ENCODE results near the gene FICD. TPM values are rescaled to one million over a fixed set of nuclear protein-coding genes. Genes with fewer than 3 reads are reported as not detected.

The FICD gene
- polyA plus RNA-seq, 4 donors = 0.81 to 2.2 (median 1.5) TPM

DNA sequence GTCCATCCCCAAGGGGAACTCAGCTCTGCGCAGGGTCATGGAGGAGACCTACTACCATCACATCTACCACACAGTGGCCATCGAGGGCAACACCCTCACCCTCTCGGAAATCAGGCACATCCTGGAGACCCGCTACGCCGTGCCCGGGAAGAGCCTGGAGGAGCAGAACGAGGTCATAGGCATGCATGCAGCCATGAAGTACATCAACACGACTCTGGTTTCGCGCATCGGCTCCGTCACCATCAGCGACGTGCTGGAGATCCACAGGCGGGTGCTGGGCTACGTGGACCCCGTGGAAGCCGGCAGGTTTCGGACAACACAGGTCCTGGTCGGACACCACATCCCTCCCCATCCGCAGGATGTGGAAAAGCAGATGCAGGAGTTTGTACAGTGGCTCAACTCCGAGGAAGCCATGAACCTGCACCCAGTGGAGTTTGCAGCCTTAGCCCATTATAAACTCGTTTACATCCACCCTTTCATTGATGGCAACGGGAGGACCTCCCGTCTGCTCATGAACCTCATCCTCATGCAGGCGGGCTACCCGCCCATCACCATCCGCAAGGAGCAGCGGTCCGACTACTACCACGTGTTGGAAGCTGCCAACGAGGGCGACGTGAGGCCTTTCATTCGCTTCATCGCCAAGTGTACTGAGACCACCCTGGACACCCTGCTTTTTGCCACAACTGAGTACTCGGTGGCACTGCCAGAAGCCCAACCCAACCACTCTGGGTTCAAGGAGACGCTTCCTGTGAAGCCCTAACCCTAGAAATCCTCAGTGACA lies 3.8 kb downstream of the FICD start:
- DNase-seq = no peak
- Histone ChIP-seq H3K27ac (ENCODE audit: low read depth in 1 of 3, low read length in 2 of 3) (no peak overlapping the region), H3K9me3 (ENCODE audit: control insufficient read depth in 2 of 2, insufficient read depth in 1 of 2, low read depth in 1 of 2, low read length in 1 of 2) (no peaks in the 10 kb centered on the region), H3K4me1 (ENCODE audit: control insufficient read depth in 3 of 3, insufficient read depth in 2 of 3, low read depth in 1 of 3, low read length in 2 of 3) (peaks cover 0 to 5% (median 2%) of the 10 kb centered on the region in 3 donors), H3K4me3 (ENCODE audit: low read depth in 1 of 3, low read length in 3 of 3) (no peak overlapping the region), H3K27me3 (ENCODE audit: control insufficient read depth in 3 of 3, insufficient read depth in 3 of 3, low read length in 3 of 3) (no peaks in the 10 kb centered on the region), H3K36me3 (ENCODE audit: control insufficient read depth in 3 of 3, insufficient read depth in 2 of 3, low read depth in 1 of 3, low read length in 3 of 3) (peaks cover 7 to 48% (median 21%) of the 10 kb centered on the region in 3 donors)
- no peak for FAIRE-seq
- WGBS, 3 donors = 93 to 96% (median 95%) methylated on average over 39 of the region's 39 CpGs

DNA sequence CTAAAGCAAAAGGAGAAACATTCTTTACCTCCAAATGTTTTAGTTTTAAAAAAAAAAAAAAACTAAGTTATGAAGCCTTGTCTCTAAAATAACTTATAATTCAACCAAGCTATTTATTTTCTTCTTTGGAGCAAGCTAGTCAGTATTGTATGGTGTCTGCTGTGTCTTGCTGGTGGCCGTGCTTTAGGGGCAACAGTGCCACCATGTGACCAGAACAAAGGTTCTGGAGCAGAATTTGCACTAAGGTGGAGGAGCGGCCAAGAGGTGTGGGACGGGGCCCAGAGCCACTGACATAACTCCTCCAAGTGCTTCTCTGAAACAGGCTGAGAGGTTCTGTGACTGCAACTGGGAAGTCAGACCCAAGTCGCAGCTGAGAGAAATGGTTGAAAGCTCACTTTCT lies 4.5 kb downstream of the FICD start:
- Histone ChIP-seq H3K4me1 (ENCODE audit: control insufficient read depth in 3 of 3, insufficient read depth in 2 of 3, low read depth in 1 of 3, low read length in 2 of 3) (peaks cover 0 to 5% (median 2%) of the 10 kb centered on the region in 3 donors), H3K9me3 (ENCODE audit: control insufficient read depth in 2 of 2, insufficient read depth in 1 of 2, low read depth in 1 of 2, low read length in 1 of 2) (no peaks in the 10 kb centered on the region), H3K27ac (ENCODE audit: low read depth in 1 of 3, low read length in 2 of 3) (no peak overlapping the region), H3K36me3 (ENCODE audit: control insufficient read depth in 3 of 3, insufficient read depth in 2 of 3, low read depth in 1 of 3, low read length in 3 of 3) (peaks cover 13 to 55% (median 25%) of the 10 kb centered on the region in 3 donors), H3K4me3 (ENCODE audit: low read depth in 1 of 3, low read length in 3 of 3) (no peak overlapping the region), H3K27me3 (ENCODE audit: control insufficient read depth in 3 of 3, insufficient read depth in 3 of 3, low read length in 3 of 3) (no peaks in the 10 kb centered on the region)
- DNase-seq (no peak), FAIRE-seq (no peak)
- WGBS, 3 donors = 71 to 79% (median 72%) methylated on average over 4 of the region's 4 CpGs

DNA sequence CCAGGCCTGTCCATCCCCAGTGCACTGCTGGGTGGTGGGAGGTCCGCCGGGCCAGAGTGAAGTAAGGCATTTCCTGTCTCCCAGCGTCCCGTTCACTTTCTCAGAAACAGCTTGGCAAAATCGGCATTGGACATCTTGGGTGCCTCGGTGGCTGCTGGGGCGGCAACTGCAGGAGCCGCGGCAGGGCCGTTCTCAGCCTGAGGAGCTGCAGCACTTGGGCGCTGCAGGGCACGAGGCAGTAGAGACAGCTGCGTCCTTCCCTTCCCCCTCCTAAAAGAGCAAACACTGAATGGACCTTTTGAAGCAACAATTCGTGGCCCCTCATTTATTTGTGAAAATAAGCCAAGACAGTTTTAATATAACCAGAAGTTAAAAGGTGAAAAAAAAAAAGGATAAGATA lies 8.3 kb downstream of the FICD start:
- Histone ChIP-seq H3K27me3 (ENCODE audit: control insufficient read depth in 3 of 3, insufficient read depth in 3 of 3, low read length in 3 of 3) (no peaks in the 10 kb centered on the region), H3K4me1 (ENCODE audit: control insufficient read depth in 3 of 3, insufficient read depth in 2 of 3, low read depth in 1 of 3, low read length in 2 of 3) (no peaks in the 10 kb centered on the region), H3K36me3 (ENCODE audit: control insufficient read depth in 3 of 3, insufficient read depth in 2 of 3, low read depth in 1 of 3, low read length in 3 of 3) (peaks cover 32 to 72% (median 33%) of the 10 kb centered on the region in 3 donors), H3K27ac (ENCODE audit: low read depth in 1 of 3, low read length in 2 of 3) (no peak overlapping the region), H3K4me3 (ENCODE audit: low read depth in 1 of 3, low read length in 3 of 3) (no peak overlapping the region), H3K9me3 (ENCODE audit: control insufficient read depth in 2 of 2, insufficient read depth in 1 of 2, low read depth in 1 of 2, low read length in 1 of 2) (no peaks in the 10 kb centered on the region)
- WGBS, 3 donors = 87 to 92% (median 88%) methylated on average over 14 of the region's 14 CpGs
- DNase-seq (no peak), FAIRE-seq (no peak)

DNA sequence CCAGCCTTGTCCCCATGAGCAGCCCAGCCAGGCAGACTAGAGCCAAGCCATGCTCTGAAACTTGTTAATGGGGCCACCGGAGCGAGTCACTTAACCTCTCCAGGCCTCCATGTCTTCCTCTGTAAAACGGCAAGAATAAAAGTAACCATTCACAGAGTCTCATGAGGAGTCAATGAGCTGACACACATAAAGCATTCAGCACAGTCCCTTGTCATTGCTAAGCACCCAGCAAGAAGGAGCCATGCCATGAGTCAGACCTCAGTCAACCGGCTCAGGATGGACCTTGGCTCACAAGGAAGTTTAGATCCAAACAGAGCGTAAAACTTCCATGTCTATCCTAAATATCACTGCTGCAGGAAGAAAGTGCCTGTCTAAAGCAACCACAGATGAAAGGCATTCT lies 10.6 kb downstream of the FICD start:
- Histone ChIP-seq H3K4me1 (ENCODE audit: control insufficient read depth in 3 of 3, insufficient read depth in 2 of 3, low read depth in 1 of 3, low read length in 2 of 3) (no peaks in the 10 kb centered on the region), H3K4me3 (ENCODE audit: low read depth in 1 of 3, low read length in 3 of 3) (no peak overlapping the region), H3K9me3 (ENCODE audit: control insufficient read depth in 2 of 2, insufficient read depth in 1 of 2, low read depth in 1 of 2, low read length in 1 of 2) (no peaks in the 10 kb centered on the region), H3K27me3 (ENCODE audit: control insufficient read depth in 3 of 3, insufficient read depth in 3 of 3, low read length in 3 of 3) (no peaks in the 10 kb centered on the region), H3K27ac (ENCODE audit: low read depth in 1 of 3, low read length in 2 of 3) (no peak overlapping the region), H3K36me3 (ENCODE audit: control insufficient read depth in 3 of 3, insufficient read depth in 2 of 3, low read depth in 1 of 3, low read length in 3 of 3) (peaks cover 30 to 74% (median 45%) of the 10 kb centered on the region in 3 donors)
- FAIRE-seq (no peak), DNase-seq (no peak)
- WGBS, 3 donors = 81 to 86% (median 86%) methylated on average over 5 of the region's 5 CpGs

DNA sequence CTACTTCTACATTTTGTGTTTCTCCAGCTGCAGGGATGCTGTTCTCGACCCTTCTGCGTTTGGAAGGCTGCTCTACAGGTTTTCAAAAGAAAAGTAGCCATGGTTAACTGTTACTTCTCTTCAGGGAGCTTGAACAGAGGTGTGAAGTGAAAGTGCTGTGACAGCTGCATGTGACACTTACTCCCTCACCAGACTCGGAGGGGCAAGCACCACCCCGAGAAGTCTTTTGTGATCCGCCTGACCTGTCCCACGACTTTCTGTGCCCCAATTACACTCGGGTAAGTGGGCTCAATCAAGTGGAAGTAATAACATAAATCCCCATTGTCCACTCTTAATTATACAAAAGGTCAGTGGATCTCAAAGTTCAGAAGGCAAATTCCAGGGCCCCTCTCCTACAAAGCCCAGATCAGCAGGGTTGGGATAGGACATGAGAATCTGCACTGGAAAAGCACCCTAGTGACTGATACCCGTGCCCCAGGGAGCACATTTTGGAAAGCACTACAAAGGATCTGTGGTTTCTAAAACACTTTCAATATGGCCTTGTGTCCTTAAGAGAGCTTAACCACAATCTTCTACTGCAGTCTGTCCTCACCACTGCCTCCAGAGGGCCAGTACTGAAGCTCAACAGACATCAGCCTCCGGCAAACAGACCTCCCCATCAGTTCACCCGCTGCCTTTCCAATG lies 11.5 kb downstream of the FICD start:
- Histone ChIP-seq H3K27me3 (ENCODE audit: control insufficient read depth in 3 of 3, insufficient read depth in 3 of 3, low read length in 3 of 3) (no peaks in the 10 kb centered on the region), H3K4me3 (ENCODE audit: low read depth in 1 of 3, low read length in 3 of 3) (no peak overlapping the region), H3K27ac (ENCODE audit: low read depth in 1 of 3, low read length in 2 of 3) (no peak overlapping the region), H3K4me1 (ENCODE audit: control insufficient read depth in 3 of 3, insufficient read depth in 2 of 3, low read depth in 1 of 3, low read length in 2 of 3) (no peaks in the 10 kb centered on the region), H3K9me3 (ENCODE audit: control insufficient read depth in 2 of 2, insufficient read depth in 1 of 2, low read depth in 1 of 2, low read length in 1 of 2) (no peaks in the 10 kb centered on the region), H3K36me3 (ENCODE audit: control insufficient read depth in 3 of 3, insufficient read depth in 2 of 3, low read depth in 1 of 3, low read length in 3 of 3) (peaks cover 27 to 70% (median 48%) of the 10 kb centered on the region in 3 donors)
- DNase-seq = no peak
- no peak for FAIRE-seq
- WGBS, 3 donors = 81 to 86% (median 85%) methylated on average over 10 of the region's 10 CpGs

DNA sequence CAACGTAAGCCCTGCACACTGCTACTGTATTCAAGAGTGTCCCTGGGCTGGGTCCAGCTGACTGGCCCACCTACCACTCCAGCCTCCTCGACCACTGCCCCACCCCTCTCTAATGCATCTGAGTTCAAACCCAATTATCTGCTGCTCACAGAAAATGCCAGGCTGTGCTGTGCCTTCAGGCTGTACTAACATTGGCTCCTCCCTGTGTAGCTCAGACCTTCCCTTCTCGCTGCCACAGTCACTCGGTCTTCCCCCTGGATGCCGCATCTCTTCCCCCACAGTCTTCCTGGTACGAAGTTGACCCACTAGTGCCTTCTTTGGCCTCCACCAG lies 12.1 kb downstream of the FICD start:
- 89 to 93% (median 91%) methylated on average over 6 of the region's 6 CpGs for WGBS, 3 donors
- DNase-seq (no peak), FAIRE-seq (no peak)
- no peaks in the 10 kb centered on the region for H3K27me3 ChIP-seq (ENCODE audit: control insufficient read depth in 3 of 3, insufficient read depth in 3 of 3, low read length in 3 of 3)
- H3K4me3 ChIP-seq (ENCODE audit: low read depth in 1 of 3, low read length in 3 of 3) = no peak overlapping the region
- no peaks in the 10 kb centered on the region for H3K9me3 ChIP-seq (ENCODE audit: control insufficient read depth in 2 of 2, insufficient read depth in 1 of 2, low read depth in 1 of 2, low read length in 1 of 2)
- H3K4me1 ChIP-seq (ENCODE audit: control insufficient read depth in 3 of 3, insufficient read depth in 2 of 3, low read depth in 1 of 3, low read length in 2 of 3) = no peaks in the 10 kb centered on the region
- no peak overlapping the region for H3K27ac ChIP-seq (ENCODE audit: low read depth in 1 of 3, low read length in 2 of 3)
- H3K36me3 ChIP-seq (ENCODE audit: control insufficient read depth in 3 of 3, insufficient read depth in 2 of 3, low read depth in 1 of 3, low read length in 3 of 3) = peaks cover 32 to 74% (median 47%) of the 10 kb centered on the region in 3 donors

DNA sequence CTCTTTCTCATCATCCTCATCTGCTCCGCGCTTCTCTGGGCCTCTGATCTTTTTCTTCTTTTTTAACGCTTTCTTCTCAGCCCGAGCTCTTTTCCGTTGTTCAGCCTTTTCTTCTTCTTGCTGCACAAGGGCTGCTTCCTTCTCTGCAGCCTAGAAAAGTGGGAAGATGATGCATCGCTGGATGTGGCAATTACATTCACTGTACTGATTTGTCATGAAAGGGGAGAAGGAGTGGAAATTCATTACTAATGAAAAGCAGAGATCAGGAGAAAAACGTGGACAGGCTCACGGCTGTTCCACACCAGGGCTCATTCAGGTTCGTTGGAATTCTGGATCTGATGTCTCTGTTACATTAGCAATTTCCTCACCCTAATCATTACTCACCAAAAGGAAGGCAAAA lies 15.1 kb downstream of the FICD start:
- H3K36me3 ChIP-seq (ENCODE audit: control insufficient read depth in 3 of 3, insufficient read depth in 2 of 3, low read depth in 1 of 3, low read length in 3 of 3) = peaks cover 28 to 62% (median 45%) of the 10 kb centered on the region in 3 donors
- WGBS, 3 donors = 93 to 95% (median 95%) methylated on average over 9 of the region's 9 CpGs
- no peak for FAIRE-seq

DNA sequence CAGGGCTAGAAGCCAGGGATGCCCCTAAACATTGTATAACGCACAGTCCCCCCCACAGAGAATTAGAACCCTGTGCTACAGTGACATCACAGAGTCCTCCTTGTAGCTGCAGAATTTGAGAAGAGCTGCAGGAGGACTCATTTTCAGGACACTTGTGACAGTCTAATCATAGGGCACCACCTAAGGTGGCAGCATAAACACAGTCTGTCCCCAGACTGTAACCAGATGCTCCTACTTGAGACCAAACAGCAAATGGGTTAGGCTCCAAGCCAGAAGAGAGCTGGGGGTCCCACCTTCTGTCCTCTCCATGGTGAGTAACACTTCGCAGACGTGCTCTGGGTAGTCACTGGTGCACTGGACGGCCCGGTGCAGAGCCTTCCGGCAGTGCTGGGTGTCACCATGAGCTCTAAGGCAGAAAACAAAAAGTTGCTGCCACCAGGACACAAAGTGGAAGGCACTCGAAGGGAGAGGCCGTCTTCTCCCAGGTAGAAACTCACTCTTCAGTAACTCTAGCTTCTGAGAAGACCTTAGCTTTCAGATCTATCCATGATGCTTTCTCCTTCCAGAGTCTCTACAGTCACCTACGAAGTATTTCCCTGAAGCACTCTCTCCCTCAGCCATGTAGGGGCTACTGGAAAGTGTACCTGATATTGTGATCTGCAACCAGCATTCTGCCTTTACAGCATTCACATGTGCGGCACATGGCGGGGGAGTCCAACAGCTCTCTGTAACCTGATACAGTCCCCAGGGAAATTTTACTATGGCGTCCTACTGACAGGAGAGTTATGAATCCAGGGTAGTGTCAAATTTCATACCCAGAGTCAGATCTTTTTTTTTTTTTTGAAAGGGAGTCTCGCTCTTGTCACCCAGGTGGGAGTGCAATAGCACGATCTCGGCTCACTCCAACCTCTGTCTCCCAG lies 17.1 kb downstream of the FICD start:
- H3K9me3 ChIP-seq (ENCODE audit: control insufficient read depth in 2 of 2, insufficient read depth in 1 of 2, low read depth in 1 of 2, low read length in 1 of 2) = no peaks in the 10 kb centered on the region
- FAIRE-seq (no peak), DNase-seq (no peak)
- no peak overlapping the region for H3K27ac ChIP-seq (ENCODE audit: low read depth in 1 of 3, low read length in 2 of 3)
- no peaks in the 10 kb centered on the region for H3K27me3 ChIP-seq (ENCODE audit: control insufficient read depth in 3 of 3, insufficient read depth in 3 of 3, low read length in 3 of 3)
- H3K4me1 ChIP-seq (ENCODE audit: control insufficient read depth in 3 of 3, insufficient read depth in 2 of 3, low read depth in 1 of 3, low read length in 2 of 3) = no peaks in the 10 kb centered on the region
- 95 to 97% (median 95%) methylated on average over 15 of the region's 15 CpGs for WGBS, 3 donors
- no peak overlapping the region for H3K4me3 ChIP-seq (ENCODE audit: low read depth in 1 of 3, low read length in 3 of 3)
- peaks cover 36 to 50% (median 45%) of the 10 kb centered on the region in 3 donors for H3K36me3 ChIP-seq (ENCODE audit: control insufficient read depth in 3 of 3, insufficient read depth in 2 of 3, low read depth in 1 of 3, low read length in 3 of 3)

More for the DNA sequence above, 15.1 kb downstream of the FICD start:
- no peak for DNase-seq
- Histone ChIP-seq H3K4me3 (ENCODE audit: low read depth in 1 of 3, low read length in 3 of 3) (no peak overlapping the region), H3K27ac (ENCODE audit: low read depth in 1 of 3, low read length in 2 of 3) (no peak overlapping the region), H3K27me3 (ENCODE audit: control insufficient read depth in 3 of 3, insufficient read depth in 3 of 3, low read length in 3 of 3) (no peaks in the 10 kb centered on the region), H3K9me3 (ENCODE audit: control insufficient read depth in 2 of 2, insufficient read depth in 1 of 2, low read depth in 1 of 2, low read length in 1 of 2) (no peaks in the 10 kb centered on the region), H3K4me1 (ENCODE audit: control insufficient read depth in 3 of 3, insufficient read depth in 2 of 3, low read depth in 1 of 3, low read length in 2 of 3) (no peaks in the 10 kb centered on the region)

All from small intestine (tissue), 7 donors.